Choroid plexus epithelial cell (primary cell): ENCODE measurements around the gene KCNG2.
A peak's percentile ranks its signal among the peaks of the same experiment; 100 is the strongest.

Experiments used
- DNase-seq: peaks from one replicate; pipeline ENCODE4 v3.0.0-alpha.2; 2010; ENCODE audit warnings: low read depth
- H3K4me3 ChIP-seq: 2 replicates; pipeline ENCODE4 v1.5.1; 2011; ENCODE audit warnings: low read depth, mild to moderate bottlenecking, control low read depth, low read length, moderate library complexity
- CTCF ChIP-seq: conservative IDR thresholded peaks from 2 replicates; pipeline ENCODE4 v1.5.1; 2011; ENCODE audit warnings: low read depth, mild to moderate bottlenecking, control low read depth, inconsistent platforms, low read length, moderate library complexity

The KCNG2 gene

GRCh38 chr18:79786304-79786703 lies 11.4 kb upstream of the KCNG2 start:
- TF ChIP-seq CTCF = no peak
- H3K4me3 ChIP-seq = no peak overlapping the region
- no peak for DNase-seq

- no peak overlapping the region for H3K4me3 ChIP-seq
- TF ChIP-seq CTCF = no peak
- DNase-seq = peak; percentile 77
These were observed 10.8 kb upstream of the KCNG2 start for GRCh38 chr18:79786786-79787526.

- no peak for TF ChIP-seq CTCF
- H3K4me3 ChIP-seq = no peak overlapping the region
- no peak for DNase-seq
These were observed 10.2 kb upstream of the KCNG2 start for GRCh38 chr18:79787527-79787864.

GRCh38 chr18:79787865-79788733 lies 9.6 kb upstream of the KCNG2 start:
- H3K4me3 ChIP-seq = peak overlapping the region; percentile 33
- TF ChIP-seq CTCF = peak; percentile 19
- peak; percentile 37 for DNase-seq

- no peak for DNase-seq
- no peak overlapping the region for H3K4me3 ChIP-seq
- TF ChIP-seq CTCF = no peak
These were observed 9.0 kb upstream of the KCNG2 start for GRCh38 chr18:79788734-79789085.

- no peak for DNase-seq
- H3K4me3 ChIP-seq = no peak overlapping the region
- TF ChIP-seq CTCF = no peak
These were observed 8.4 kb upstream of the KCNG2 start for GRCh38 chr18:79789091-79789891.
